ENCODE measurements around the gene ADCY6.

DNA sequence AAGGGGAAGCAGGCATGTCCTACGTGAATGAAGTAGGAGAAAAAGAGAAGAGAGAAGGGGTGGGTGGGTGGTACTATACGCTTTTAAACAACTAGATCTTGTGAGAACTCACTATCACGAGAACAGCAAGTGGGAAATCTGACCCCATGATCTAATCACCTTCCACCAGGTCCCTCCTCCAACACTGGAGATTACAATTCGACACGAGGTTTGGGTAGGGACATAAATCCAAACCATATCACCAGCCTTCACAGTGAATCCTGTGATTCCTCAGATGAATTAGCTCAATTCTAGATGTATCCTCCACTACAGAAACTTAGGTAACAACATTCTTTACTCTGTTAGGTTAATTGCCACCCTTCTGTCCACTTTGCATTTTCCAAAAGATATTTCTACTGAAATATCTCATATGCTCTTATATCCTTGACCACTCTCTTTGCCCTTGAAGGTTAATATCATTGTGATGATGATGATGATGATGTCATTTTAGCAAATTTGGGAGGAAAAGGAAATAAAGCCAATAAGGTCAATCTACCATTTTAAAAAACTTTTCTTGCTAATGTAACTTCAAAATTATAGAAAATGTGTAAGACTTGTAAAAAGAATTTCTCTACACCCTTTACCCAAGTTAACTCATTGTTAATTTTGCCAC lies 49.1 kb downstream of the ADCY6 start:
- TF ChIP-seq, protein P1, sequence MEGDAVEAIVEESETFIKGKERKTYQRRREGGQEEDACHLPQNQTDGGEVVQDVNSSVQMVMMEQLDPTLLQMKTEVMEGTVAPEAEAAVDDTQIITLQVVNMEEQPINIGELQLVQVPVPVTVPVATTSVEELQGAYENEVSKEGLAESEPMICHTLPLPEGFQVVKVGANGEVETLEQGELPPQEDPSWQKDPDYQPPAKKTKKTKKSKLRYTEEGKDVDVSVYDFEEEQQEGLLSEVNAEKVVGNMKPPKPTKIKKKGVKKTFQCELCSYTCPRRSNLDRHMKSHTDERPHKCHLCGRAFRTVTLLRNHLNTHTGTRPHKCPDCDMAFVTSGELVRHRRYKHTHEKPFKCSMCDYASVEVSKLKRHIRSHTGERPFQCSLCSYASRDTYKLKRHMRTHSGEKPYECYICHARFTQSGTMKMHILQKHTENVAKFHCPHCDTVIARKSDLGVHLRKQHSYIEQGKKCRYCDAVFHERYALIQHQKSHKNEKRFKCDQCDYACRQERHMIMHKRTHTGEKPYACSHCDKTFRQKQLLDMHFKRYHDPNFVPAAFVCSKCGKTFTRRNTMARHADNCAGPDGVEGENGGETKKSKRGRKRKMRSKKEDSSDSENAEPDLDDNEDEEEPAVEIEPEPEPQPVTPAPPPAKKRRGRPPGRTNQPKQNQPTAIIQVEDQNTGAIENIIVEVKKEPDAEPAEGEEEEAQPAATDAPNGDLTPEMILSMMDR (conservative IDR thresholded peaks at IDR 0.05; ENCODE audit: low read length) = no peak
- no peak for TF ChIP-seq EZH2phosphoT487 (IDR thresholded peaks at IDR 0.05; ENCODE audit: borderline replicate concordance, low read depth, low read length)
